ENCODE results near the gene CNKSR2.

GRCh38 chrX:21616386-21616785 lies 242.2 kb downstream of the CNKSR2 start:
- TF ChIP-seq POLR2A (IDR thresholded peaks at IDR 0.05), result no peak
- TF ChIP-seq CTCF (IDR thresholded peaks at IDR 0.05), result no peak
- no peak for TF ChIP-seq POLR2AphosphoS5 (IDR thresholded peaks at IDR 0.05)
